Measurements from ENCODE around the gene MROH2B. TPM values are rescaled to one million over a fixed set of nuclear protein-coding genes. Genes with fewer than 3 reads are reported as not detected.

MROH2B gene
- total and polyA plus RNA-seq, 2 donors (not counting 3 experiments of a cell fraction or from before 2014, with no cell fraction given): not detected

- no peaks in the 10 kb centered on the region for H3K79me2 ChIP-seq (ENCODE audit: control insufficient read depth, insufficient read depth, low read length)
- no peak for DNase-seq (ENCODE audit: low read depth, low spot score)
- H3K9me1 ChIP-seq (replicated peaks; ENCODE audit: control insufficient read depth, extremely low read depth, insufficient read depth, low read length): no peaks in the 10 kb centered on the region
- no peak for TF ChIP-seq MYC (IDR thresholded peaks at IDR 0.05; ENCODE audit: low read depth, low read length)
- no peak for TF ChIP-seq FOS (IDR thresholded peaks at IDR 0.05; ENCODE audit: borderline replicate concordance, insufficient read depth, low read length)
- no peak for TF ChIP-seq POLR2A (IDR thresholded peaks at IDR 0.05; ENCODE audit: low read depth, low read length)
- no peak for TF ChIP-seq MAX (IDR thresholded peaks at IDR 0.05; ENCODE audit: insufficient read depth, insufficient read length)
- no peak for TF ChIP-seq JUN (IDR thresholded peaks at IDR 0.05; ENCODE audit: borderline replicate concordance, insufficient read depth, insufficient read length, low read depth)
- TF ChIP-seq POLR2AphosphoS5 (IDR thresholded peaks at IDR 0.05; ENCODE audit: insufficient read depth, low read depth, low read length): no peak
- no peak for TF ChIP-seq CTCF (IDR thresholded peaks at IDR 0.05; ENCODE audit: extremely low read depth in 1 of 2, insufficient read depth in 1 of 2, low read depth in 1 of 2, low read length in 2 of 2)
- TF ChIP-seq EZH2 (IDR thresholded peaks at IDR 0.05; ENCODE audit: borderline replicate concordance, low read depth, low read length, severe bottlenecking): no peak
- no peak for TF ChIP-seq GATA2 (IDR thresholded peaks at IDR 0.05; ENCODE audit: insufficient read depth, insufficient read length, low read depth, low read length)
- H3K27me3 ChIP-seq (ENCODE audit: control insufficient read depth in 2 of 2, insufficient read depth in 2 of 2, low read length in 2 of 2): no peaks in the 10 kb centered on the region
- CTCF ChIA-PET: no interaction called here
- no peak overlapping the region for H3K4me2 ChIP-seq (ENCODE audit: insufficient read depth, low read length)
- no peaks in the 10 kb centered on the region for H3K36me3 ChIP-seq (ENCODE audit: control insufficient read depth in 2 of 2, extremely low read depth in 1 of 2, insufficient read depth in 2 of 2, low read length in 2 of 2)
- no peak overlapping the region for H2AFZ ChIP-seq (ENCODE audit: low read depth, low read length)
- no peaks in the 10 kb centered on the region for H4K20me1 ChIP-seq (replicated peaks; ENCODE audit: control insufficient read depth, extremely low read depth, insufficient read depth, low read length)
- dilution Hi-C loops (cut with MboI; ENCODE audit: extremely low pct_ligation_motif_present, low sequenced_read_pairs): no loop called here
- intact Hi-C loops (cut with micrococcal nuclease): no loop called here
- BruUV-seq (replicated peaks): no TSS peak
- H3K4me3 ChIP-seq (replicated peaks in 1 of 3; ENCODE audit: insufficient read depth in 1 of 3, low read depth in 1 of 3, low read length in 3 of 3): no peak overlapping the region
- H3K9me3 ChIP-seq (replicated peaks; ENCODE audit: control insufficient read depth, insufficient read depth, low read length): no peaks in the 10 kb centered on the region
- H3K4me1 ChIP-seq (ENCODE audit: control insufficient read depth, extremely low read depth, insufficient read depth, low read length): no peaks in the 10 kb centered on the region
- POLR2A ChIA-PET: no interaction called here
- no peak overlapping the region for H3K9ac ChIP-seq (replicated peaks; ENCODE audit: extremely low read depth, insufficient read depth, low read length)
- no peak overlapping the region for H3K27ac ChIP-seq (ENCODE audit: insufficient read depth, low read depth, low read length)
- no peak for FAIRE-seq
Measured at GRCh38 chr5:41120600-41120999, 49.5 kb upstream of the MROH2B start.
